Measurements from ENCODE around the gene CES4A.
"Not testable (repeated sequence)": the region's sequence is repeated elsewhere in the genome, so short reads cannot be mapped to it uniquely, and the experiment has no call there.

The CES4A gene

GRCh38 chr16:67022531-67023214 is 34.3 kb downstream of the CES4A start:
- DNase-seq (ENCODE audit: low spot score) = no peak

DNA sequence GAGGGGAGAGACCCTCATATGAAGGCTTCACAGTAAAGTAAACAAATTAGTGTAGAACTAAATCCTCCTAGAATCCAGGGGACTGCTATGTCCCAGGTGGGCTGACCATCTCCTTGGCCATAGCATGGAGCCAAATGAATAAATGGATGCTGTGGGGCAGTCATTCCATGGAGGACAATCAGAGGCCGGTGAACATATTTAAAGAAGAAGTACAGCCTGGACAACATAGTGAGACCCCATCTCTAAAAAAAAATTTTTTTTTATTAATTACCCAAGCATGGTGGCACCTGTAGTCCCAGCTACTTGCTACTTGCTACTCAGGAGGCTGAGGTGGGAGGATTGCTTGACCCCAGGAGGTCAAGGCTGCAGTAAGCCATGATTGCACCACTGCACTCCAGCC is 35.3 kb downstream of the CES4A start:
- DNase-seq (ENCODE audit: low spot score) = no peak

DNA sequence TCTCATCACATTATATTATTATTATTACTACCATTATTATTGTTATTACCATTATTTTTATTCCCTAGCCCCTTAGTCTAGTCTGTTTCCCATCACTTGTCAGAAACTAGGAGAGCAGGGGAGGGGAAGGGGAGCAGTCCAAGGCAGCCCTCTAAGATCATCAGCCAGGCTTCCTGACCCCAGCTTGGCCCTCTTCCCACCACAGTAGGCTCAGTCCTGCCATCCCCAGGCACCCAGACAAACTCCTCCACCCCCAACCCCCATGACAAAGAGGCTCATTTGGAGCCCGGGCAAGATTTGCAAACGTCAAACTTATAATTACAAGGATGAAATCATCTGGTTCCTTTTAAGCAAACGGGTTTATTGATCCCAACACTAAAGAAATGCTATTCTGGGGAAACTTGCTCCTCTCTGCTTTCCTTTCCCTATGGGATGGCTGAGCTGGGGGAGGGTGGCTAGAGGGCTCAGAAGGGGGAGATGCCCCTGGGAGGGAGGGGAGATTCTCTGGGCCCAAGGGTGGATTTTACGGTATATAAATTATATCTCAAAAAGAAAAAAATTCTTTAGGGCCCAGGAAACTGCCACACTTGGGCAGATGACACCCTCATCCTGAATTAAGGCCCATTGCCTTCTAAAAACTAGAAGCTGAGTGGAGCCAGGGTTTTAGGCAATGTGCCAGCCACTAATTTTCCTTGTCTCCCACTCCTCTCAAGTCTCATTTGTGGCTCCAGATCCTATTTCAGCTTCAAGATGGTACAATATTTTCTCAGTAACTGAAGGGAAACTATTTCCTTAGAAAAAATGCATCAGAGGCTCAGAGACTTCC is 36.2 kb downstream of the CES4A start:
- DNase-seq (ENCODE audit: low spot score) = no peak

DNA sequence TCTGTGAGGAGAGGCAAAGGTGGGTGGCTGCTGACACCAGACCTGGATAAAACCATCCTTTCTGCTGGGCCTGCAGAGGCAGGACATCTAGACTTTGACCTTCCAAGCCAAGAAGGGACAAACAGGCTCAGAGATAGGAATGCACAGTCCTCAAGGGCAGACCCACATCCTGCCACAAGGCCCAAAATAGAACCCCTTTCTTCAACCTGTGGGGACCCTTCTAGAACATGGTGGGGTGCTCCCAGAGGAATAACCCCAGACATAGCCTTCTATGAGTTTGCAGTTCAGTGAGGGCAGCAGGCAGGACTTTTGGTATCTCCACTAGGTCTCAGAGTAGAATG is 36.8 kb downstream of the CES4A start:
- no peak for DNase-seq (ENCODE audit: low spot score)

- no peak for DNase-seq (ENCODE audit: low spot score)
Observed at GRCh38 chr16:67026570-67026969, 38.2 kb downstream of the CES4A start.

- DNase-seq (ENCODE audit: low spot score) = no peak
Observed at GRCh38 chr16:67027046-67027445, 38.7 kb downstream of the CES4A start.

GRCh38 chr16:67028167-67028695 is 39.8 kb downstream of the CES4A start:
- DNase-seq (ENCODE audit: low spot score) = no peak

- DNase-seq (ENCODE audit: low spot score) = peak; percentile 91
Observed at GRCh38 chr16:67028696-67029253, 40.4 kb downstream of the CES4A start, which contains the start of gene CBFB. Gene CBFB (plus strand): TSS chr16:67029149. CDS start chr16:67029408, 259 bp downstream.

DNA sequence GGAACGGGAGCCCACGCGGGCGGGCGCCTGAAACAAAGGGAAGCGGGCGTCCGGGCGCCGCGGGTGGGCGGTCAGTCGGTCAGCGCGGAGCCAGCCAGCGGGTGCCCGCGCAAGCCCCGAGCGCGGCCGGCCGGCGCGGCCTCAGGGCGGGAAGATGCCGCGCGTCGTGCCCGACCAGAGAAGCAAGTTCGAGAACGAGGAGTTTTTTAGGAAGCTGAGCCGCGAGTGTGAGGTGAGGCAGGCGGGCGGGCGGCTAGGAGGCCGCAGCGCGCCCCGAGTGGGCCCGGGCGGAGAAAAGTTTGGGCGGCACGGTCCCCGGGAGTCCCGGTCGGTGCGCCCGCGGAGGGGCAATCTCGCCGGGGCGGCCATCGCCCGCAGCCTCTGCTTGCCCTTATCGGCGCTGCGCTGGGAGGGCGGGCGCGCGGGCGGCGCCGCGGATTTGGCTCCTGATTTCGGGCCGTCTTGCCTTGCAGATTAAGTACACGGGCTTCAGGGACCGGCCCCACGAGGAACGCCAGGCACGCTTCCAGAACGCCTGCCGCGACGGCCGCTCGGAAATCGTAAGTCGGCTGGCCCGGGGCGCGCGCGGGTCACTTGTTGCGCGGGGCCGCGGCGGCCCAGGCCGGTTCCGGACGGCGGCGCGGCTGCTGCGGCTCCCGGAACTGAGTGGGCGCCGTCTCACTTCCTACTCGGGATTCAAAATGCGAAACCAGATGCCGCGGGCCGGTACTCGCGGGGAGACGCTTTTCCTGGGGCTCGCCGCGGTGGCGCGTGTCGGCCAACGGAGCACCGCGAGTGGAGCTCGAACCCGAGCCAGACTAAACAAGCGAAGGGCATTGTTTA is 41.1 kb downstream of the CES4A start:
- DNase-seq (ENCODE audit: low spot score) = peak; percentile 53

DNA sequence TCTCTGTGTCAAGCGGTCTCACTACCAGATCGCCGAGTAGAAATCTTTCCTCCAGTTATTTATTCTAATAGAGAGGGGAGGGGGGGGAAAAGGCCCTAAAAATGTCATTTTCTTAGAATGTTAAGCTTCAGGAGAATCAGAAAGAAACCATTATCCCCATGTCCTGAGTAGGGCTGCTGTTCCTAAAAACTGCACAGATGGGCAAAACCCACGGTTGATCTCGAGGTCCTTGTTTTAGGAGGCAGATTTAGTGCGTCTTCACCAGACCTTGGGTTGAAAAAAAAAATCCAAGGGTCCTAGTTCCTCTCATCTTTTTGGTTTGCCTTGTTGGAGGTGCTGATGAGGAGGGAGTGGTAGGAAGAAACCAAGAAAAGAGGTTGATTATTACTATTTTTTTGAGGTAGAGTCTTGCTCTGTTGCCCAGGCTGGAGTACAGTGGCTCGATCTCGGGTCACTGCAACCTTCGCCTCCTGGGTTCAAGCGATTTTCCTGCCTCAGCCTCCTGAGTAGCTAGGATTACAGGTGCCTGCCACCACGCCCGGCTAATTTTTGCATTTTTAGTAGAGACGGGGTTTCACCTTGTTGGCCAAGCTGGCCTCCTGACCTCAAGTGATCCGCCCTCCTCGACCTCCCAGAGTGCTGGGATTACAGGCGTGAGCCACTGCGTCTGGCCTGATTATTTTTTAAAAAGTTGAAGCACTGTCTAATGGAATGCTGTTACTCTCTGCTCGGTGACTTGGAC is 42.0 kb downstream of the CES4A start:
- DNase-seq (ENCODE audit: low spot score) = no peak

DNA sequence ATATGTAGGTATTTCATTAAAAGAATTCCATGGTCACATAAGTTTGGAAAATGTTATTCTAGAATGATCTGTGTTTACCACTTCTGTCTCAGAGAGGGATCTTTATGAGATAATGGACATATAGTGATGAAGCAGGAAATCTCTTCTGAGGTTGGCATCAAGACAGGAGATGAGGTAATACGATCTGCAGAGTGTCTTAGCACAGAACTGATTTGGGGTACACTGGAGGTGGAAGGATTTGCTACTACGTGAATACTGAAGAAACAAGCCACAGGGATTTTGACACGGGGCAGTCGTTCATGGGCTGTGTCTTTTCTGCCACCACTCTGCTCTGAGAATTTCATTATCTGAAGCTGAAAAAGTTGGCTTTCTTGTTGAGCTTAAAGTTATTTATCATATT is 46.1 kb downstream of the CES4A start:
- no peak for DNase-seq (ENCODE audit: low spot score)

- DNase-seq (ENCODE audit: low spot score) = no peak
Observed at GRCh38 chr16:67035364-67035763, 47.0 kb downstream of the CES4A start.

- no peak for DNase-seq (ENCODE audit: low spot score)
Observed at GRCh38 chr16:67036323-67036741, 47.9 kb downstream of the CES4A start.

GRCh38 chr16:67039260-67040020 is 51.1 kb downstream of the CES4A start:
- no peak for DNase-seq (ENCODE audit: low spot score)

DNA sequence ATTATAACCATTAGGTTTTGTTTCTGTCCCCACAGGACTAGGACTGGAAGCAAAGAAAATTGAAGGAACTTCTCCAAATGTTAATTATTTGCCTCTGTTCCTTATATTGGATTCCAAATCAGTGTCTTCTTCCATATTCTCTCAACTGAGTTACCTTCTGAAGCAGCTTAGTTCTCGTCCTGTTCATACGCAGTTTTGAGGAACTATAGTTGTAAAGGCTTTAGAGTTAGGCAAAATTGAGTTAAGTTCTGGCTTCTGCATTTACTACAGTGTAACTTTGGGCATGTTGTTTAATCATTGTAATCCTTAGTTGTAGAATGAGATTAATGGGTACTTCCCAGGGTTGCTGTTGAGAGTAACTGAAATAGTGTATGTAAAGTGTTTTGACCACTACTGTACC is 51.8 kb downstream of the CES4A start:
- DNase-seq (ENCODE audit: low spot score) = peak; percentile 15

DNA sequence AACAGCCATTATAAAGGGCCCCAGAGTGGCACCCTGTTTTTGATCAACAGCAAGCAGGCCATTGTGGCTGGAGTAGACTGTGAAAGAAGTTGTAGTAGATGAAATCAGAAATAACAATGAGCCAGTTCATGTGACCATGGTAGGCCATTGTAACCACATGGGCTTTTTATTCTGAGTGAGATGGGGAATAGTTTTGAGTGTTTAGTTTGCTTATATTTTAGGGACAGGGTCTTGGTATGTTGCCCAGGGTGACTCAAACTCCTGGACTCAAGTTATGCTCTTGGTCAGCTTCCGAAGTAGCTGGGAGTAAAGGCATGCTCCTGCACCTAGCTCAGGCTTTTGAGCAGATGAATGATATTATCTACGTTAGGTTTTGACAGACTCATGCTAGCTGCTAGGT is 52.5 kb downstream of the CES4A start:
- peak; percentile 75 for DNase-seq (ENCODE audit: low spot score)

DNA sequence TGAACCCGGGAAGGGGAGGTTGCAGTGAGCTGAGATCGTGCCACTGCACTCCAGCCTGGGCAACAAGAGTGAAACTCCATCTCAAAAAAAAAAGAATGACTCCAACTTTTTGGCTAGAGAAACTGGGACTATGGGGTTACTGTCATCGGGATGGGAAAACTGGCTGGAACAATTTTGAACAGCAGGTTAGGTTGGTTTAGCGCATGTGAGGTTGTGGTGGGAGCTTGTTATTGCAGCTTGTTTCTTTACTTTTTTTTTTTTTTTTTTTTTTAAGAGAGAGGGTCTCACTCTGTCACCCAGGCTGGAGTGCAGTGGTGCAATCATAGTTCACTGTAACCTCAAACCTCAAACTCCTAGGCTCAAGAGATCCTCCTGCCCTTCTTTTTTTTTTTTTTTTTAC is 53.1 kb downstream of the CES4A start:
- not testable (repeated sequence) for DNase-seq (ENCODE audit: low spot score)

DNA sequence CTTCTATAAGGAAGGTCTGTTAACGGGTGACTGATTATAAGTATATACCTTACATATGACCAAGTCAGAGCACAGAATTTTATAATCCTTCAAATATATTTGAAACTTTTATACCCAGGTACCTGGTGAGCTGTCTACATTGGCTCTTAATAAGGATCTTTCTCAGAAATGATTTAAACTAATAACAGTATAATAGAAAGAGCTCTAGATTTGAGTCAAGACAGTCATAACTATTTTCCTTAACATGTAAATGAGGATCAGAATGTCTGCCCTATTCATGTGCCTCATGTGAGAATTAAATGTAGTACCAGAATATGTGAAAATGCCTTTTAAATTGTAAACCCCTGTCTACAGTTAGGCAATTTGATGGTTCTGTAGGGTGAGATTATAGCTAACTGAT is 55.0 kb downstream of the CES4A start:
- DNase-seq (ENCODE audit: low spot score) = no peak

DNA sequence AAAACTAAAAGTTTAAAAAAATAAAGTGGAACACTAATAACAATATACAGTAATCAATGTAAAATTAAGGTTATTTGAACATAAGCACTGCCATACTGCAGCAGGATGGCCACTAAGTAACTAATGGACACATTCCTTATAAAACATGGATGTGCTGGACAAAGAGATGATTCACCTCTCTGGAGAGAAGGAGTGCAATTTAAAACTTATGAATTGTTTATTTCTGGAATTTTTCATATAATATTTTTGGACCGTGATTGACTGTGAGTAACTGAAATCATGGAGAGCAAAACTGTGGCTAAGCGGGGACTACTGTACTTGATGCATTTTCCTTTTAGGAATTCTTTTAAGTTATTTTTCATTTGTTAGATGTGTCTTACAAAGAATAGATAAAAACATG is 62.4 kb downstream of the CES4A start:
- no peak for DNase-seq (ENCODE audit: low spot score)

DNA sequence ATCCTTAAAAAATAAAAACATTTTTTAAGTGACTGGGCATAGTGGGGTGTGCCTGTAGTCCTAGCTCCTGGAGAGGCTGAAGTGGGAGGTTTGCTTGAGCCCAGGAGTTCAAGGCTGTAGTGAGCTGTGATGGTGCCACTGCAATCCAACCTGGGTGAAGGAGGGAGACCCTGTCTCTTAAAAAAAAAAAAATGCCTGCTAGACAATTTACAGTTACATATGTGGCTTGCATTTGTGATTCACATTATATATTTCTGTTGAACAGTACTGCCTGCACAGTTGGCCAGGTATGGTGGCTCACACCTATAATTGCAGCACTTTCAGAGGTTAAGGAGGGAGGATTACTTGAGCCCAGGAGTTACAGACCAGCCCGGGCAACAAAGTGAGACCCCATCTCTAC is 64.0 kb downstream of the CES4A start:
- DNase-seq (ENCODE audit: low spot score) = no peak
